Stimulated activated effector memory CD8-positive, alpha-beta T cell treated with anti-CD3 and anti-CD28 coated beads, Interleukin-12 subunit alpha, Interleukin-12 subunit beta, amount 100 ng/mL, for 72 hours (primary cell): Measurements from ENCODE around the gene HSD17B12.
A peak's percentile ranks its signal among the peaks of the same experiment; 100 is the strongest.

Source experiments
- ATAC-seq: fragments of 150-1000 bp; cut with Tn5 transposase; 2 replicates; pipeline ENCODE4 v1.10.0; 2021
- DNase-seq, 2 donors: peaks; one replicate each; pipeline ENCODE4 v3.0.0; 2021 to 2022; ENCODE audit warnings: low spot score in 2 of 2
- H3K27ac Mint-ChIP-seq: one replicate; pipeline ENCODE4 v1.8.0; 2022; ENCODE audit warnings: mild to moderate bottlenecking, mixed read lengths
- H3K36me3 Mint-ChIP-seq: one replicate; pipeline ENCODE4 v1.8.0; 2022; ENCODE audit warnings: mild to moderate bottlenecking, mixed read lengths
- H3K4me1 Mint-ChIP-seq: one replicate; pipeline ENCODE4 v1.8.0; 2022; ENCODE audit warnings: mixed read lengths
- H3K4me3 Mint-ChIP-seq: one replicate; pipeline ENCODE4 v1.8.0; 2022; ENCODE audit warnings: mild to moderate bottlenecking, mixed read lengths
- H3K9me3 Mint-ChIP-seq: one replicate; pipeline ENCODE4 v1.8.0; 2022; ENCODE audit warnings: mixed read lengths

Gene HSD17B12

DNA sequence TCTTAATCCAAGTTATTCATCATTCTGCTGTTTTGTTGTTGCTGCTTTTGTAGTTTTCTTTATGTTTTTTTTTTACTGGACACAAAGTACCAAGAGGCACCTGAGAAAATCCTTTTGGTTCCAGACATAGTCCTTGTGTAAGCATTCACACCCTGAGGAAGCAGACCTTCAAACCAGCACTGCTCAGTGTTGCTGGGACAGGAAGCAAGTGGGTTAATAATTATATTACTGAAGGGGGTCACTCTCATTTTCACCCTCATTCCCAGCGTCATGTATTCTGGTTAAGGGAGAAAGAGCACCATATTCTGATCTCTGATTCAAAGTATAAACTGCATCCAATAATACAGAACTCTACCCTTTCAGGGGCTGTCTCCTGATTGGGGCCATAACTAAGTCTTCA, 194.2 kb downstream of the HSD17B12 start:
- no peak overlapping the region for H3K4me3 Mint-ChIP-seq
- ATAC-seq (no peak), DNase-seq (no peak)
- no peaks in the 10 kb centered on the region for H3K9me3 Mint-ChIP-seq
- no peak overlapping the region for H3K27ac Mint-ChIP-seq
- peaks cover under 1% of the 10 kb centered on the region for H3K4me1 Mint-ChIP-seq
- H3K36me3 Mint-ChIP-seq = no peaks in the 10 kb centered on the region

DNA sequence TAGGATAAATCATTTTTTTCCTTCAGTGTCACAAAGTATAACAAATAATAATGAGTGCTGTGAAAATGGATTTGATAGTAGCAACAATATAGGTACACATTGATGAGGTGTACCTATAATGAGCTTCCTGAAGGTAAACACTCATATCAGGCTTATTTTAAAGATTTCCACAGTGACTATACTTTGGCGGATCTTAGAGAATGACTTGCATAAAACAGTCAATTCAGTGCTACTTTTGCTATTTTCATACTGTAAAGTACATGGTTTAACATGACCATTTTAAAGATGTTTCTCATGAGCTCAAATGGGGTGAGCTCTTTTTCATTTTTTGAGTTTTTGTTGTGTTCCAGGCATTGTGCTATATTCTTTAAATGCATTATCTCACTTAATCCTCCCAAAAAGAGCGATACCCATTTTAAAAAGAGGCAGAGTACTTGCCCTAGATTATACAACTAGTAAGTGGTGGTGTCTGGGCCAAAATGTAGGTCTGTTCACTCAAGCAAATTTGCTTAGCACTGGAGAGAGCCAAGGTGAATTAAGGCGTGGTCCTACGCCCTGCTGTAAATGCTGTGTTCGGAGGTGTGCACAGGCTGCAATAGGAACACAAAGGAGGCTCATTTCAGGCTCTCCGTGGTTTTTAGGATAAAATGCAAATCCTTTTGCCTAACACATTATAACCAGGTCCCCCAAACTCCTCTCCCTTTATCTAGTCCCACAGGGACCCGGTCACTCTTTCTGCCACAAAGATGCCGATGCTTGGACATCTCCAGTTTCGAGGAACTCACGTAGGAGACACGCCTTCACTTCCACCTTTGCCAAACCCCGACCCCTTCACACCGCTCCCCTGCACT, 199.5 kb downstream of the HSD17B12 start:
- Mint-ChIP-seq H3K27ac (peak overlapping the region; percentile 96), H3K9me3 (peaks cover 3% of the 10 kb centered on the region), H3K4me3 (peak overlapping the region; percentile 94), H3K36me3 (peaks cover 29% of the 10 kb centered on the region), H3K4me1 (peaks cover 19% of the 10 kb centered on the region)
- no peak for DNase-seq
- no peak for ATAC-seq

DNA sequence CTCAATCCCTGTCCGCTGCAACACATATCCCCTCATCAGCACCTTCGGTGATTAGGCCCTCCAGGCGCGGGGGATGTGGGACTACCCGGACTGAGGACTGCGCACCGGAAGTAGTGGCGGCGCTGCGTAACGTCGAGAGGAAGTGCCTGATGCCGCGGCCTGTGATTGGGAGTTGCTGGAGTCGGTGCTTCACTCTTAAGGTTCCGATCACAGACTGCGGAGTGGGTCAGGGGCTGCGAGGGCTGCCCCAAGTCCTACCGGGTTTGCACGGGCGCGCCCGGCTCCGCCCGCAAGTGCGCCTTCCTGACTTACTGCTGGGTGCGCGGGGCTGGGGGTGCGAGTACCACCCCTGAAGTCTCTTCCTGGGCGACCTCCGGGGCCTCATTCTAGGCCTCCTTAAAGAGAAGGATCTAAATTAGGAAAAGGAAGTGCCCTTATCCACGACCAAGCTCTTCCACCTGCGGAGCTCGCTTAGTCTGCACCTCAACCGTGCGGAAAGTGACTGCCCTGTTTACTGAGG, 200.2 kb downstream of the HSD17B12 start, which contains the start of gene ALKBH3:
Gene ALKBH3, plus strand, starts transcription at position 192 of the 520 bp plus-strand sequence. CDS start 1,822 bp downstream, outside the sequence.
- DNase-seq (peak; percentile 84 to 95), ATAC-seq (peak; percentile 100)
- peak within 1 kb of the TSS; percentile 94 for H3K4me3 Mint-ChIP-seq
- H3K27ac Mint-ChIP-seq = peak within 1 kb of the TSS; percentile 96
- H3K9me3 Mint-ChIP-seq = peaks cover 3% of the 10 kb centered on the region
- peaks cover 36% of the 10 kb centered on the region for H3K36me3 Mint-ChIP-seq
- peaks cover 19% of the 10 kb centered on the region for H3K4me1 Mint-ChIP-seq

DNA sequence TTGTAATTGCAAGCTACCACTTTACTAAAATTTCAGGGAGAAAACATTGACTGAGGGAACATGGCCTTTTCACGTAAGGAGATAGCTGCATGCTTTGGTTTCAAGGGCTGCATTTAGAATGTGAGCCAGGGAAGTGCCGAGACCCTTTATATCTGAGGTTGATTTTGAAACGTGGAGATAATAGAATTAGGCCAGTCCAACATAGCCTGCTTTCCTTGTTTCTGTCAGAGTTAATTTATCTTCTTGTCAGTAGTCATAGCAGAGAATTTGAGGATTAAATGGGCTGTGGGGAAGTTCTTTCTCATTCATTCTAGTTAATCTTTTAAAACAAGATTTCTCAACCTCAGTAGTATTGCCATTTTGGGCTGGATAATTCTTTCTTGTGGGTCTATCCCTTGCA, 212.3 kb downstream of the HSD17B12 start:
- no peak overlapping the region for H3K4me3 Mint-ChIP-seq
- ATAC-seq (no peak), DNase-seq (no peak)
- H3K9me3 Mint-ChIP-seq = no peaks in the 10 kb centered on the region
- H3K36me3 Mint-ChIP-seq = peaks cover 98% of the 10 kb centered on the region
- H3K4me1 Mint-ChIP-seq = peaks cover 6% of the 10 kb centered on the region
- H3K27ac Mint-ChIP-seq = no peak overlapping the region

DNA sequence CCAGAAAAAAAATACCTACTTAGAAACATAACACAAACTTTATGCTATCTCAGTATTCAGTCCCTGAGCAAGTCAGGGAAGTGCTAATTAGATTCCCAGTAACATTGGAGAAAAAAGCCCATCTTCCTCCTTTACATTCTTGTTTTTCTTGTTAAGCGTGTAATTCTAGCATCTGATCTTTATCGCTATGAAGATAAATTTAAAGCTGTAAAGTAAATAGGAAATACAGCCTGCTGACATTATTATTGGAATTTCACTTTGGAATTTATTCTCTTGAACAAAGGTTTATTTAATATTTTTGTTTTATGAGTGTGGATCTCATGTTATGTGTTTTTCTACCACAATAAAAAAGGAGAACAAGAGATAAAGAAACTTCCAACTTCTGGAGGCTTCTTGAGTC, 214.0 kb downstream of the HSD17B12 start:
- Mint-ChIP-seq H3K9me3 (no peaks in the 10 kb centered on the region), H3K36me3 (peaks cover 98% of the 10 kb centered on the region), H3K4me1 (peaks cover 11% of the 10 kb centered on the region), H3K27ac (no peak overlapping the region), H3K4me3 (no peak overlapping the region)
- ATAC-seq (no peak), DNase-seq (no peak)

DNA sequence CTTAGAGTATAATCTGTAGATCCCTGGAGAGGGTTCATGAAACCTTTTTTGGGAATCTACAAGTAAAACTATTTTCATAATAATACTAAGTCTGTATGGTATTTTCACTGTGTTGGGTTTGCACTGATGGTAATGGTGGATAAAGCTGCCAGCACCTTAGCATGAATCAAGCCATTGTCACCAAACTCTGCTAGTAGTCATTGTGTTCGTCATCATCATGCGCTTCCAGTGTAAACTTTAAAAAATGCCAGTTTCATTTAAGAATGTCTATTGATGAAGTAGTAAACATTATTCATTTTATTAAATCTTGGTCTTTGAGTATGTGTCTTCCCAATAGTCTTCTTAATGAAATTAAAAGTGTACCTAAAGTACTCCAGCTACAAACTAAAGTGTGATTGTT, 215.1 kb downstream of the HSD17B12 start:
- no peaks in the 10 kb centered on the region for H3K9me3 Mint-ChIP-seq
- H3K4me1 Mint-ChIP-seq = peaks cover 6% of the 10 kb centered on the region
- H3K4me3 Mint-ChIP-seq = no peak overlapping the region
- DNase-seq (no peak), ATAC-seq (no peak)
- no peak overlapping the region for H3K27ac Mint-ChIP-seq
- peaks cover 97% of the 10 kb centered on the region for H3K36me3 Mint-ChIP-seq

DNA sequence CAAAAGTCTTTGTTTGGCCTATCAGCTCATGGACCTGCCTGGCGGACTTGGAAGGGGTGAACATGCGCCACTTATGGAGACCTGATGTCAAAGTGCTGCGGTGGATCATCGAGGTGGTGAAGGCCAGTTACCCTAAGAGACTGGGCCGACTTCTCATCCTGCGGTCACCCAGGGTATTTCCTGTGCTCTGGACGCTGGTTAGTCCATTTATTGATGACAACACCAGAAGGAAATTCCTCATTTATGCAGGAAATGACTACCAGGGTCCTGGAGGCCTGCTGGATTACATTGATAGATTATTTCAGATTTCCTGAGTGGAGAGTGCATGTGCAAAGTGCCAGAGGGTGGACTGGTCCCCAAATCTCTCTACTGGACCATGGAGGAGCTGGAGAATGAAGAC, 218.0 kb downstream of the HSD17B12 start:
- Mint-ChIP-seq H3K27ac (no peak overlapping the region), H3K36me3 (peaks cover 91% of the 10 kb centered on the region), H3K9me3 (no peaks in the 10 kb centered on the region), H3K4me3 (no peak overlapping the region), H3K4me1 (peaks cover 6% of the 10 kb centered on the region)
- DNase-seq (no peak), ATAC-seq (no peak)

DNA sequence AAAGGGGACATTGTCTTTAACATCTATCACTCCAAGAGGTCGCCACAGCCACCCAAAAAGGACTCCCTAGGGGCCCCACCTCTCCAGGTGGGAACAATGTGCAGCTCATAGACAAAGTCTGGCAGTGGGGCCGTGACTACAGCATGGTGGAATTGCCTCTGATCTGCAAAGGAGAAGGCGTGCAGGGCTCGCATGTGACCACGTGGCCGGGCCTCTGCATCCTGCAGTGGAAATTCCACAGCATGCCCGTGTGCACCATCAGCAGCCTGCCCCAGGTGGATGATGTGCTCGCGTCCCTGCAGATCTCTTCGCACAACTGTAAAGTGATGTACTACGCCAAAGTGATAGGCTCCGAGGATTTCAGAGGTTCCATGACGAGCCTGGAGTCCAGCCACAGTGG, 218.6 kb downstream of the HSD17B12 start:
- Mint-ChIP-seq H3K4me3 (no peak overlapping the region), H3K4me1 (peaks cover 6% of the 10 kb centered on the region), H3K36me3 (peaks cover 91% of the 10 kb centered on the region), H3K9me3 (no peaks in the 10 kb centered on the region), H3K27ac (no peak overlapping the region)
- ATAC-seq = no peak
- no peak for DNase-seq

DNA sequence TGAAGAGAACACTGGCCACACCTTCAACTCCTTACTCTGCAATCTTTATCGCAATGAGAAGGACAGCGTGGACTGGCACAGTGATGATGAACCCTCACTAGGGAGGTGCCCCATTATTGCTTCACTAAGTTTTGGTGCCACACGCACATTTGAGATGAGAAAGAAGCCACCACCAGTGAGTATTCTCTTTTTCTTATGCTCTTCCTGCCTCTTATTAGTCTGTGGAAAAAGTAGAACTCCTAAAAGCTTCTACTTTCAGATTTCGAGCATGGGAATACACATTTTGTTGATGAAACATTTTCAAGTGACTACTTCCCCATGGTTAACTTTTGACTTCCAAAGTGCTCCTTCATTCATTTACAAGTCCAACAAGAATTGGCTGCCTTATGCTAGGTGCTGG, 221.0 kb downstream of the HSD17B12 start:
- peaks cover 84% of the 10 kb centered on the region for H3K36me3 Mint-ChIP-seq
- no peak overlapping the region for H3K4me3 Mint-ChIP-seq
- H3K9me3 Mint-ChIP-seq = no peaks in the 10 kb centered on the region
- ATAC-seq = no peak
- no peak overlapping the region for H3K27ac Mint-ChIP-seq
- peaks cover 6% of the 10 kb centered on the region for H3K4me1 Mint-ChIP-seq
- no peak for DNase-seq

DNA sequence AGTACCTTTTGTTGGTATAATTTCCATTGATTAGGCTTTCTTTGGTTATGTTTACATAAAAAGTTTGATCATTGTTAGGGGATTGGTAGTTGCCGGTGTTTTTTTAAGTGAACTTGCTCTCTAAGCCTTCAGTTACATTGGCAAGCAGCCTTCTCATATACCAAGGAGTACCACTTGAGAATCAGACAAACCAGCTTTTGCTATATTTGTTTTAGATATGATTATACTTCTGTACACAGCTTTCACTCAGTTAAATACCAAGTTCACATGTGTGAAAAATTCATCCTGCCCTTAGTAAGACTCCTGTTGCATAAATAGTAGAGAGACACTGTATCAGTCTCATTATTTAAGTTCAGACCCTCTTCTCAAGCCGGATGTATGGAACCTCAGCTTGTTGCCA, 222.5 kb downstream of the HSD17B12 start:
- Mint-ChIP-seq H3K9me3 (no peaks in the 10 kb centered on the region), H3K36me3 (peaks cover 77% of the 10 kb centered on the region), H3K4me3 (no peak overlapping the region), H3K4me1 (peaks cover 17% of the 10 kb centered on the region), H3K27ac (no peak overlapping the region)
- no peak for DNase-seq
- no peak for ATAC-seq

DNA sequence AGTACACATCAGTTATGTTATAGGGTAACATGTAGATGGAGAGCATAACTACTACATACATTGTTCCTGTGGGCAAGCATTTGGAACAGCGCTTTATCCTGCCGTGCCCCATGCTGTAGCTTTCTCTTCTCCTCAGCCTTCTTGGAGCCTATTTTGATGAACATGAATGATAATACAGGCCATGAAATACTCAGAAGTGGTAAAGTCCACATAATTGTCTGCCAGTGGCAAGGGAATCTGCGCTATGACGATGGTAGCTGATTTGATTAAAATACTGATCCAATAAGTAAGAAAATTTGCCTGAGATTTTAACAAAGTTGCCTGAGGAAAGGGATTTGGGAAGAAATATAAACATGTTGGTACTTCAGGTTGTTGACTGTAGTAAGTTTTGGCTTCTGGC, 223.4 kb downstream of the HSD17B12 start:
- no peaks in the 10 kb centered on the region for H3K9me3 Mint-ChIP-seq
- no peak overlapping the region for H3K27ac Mint-ChIP-seq
- H3K4me1 Mint-ChIP-seq = peaks cover 14% of the 10 kb centered on the region
- H3K36me3 Mint-ChIP-seq = peaks cover 77% of the 10 kb centered on the region
- no peak overlapping the region for H3K4me3 Mint-ChIP-seq
- ATAC-seq = no peak
- no peak for DNase-seq

DNA sequence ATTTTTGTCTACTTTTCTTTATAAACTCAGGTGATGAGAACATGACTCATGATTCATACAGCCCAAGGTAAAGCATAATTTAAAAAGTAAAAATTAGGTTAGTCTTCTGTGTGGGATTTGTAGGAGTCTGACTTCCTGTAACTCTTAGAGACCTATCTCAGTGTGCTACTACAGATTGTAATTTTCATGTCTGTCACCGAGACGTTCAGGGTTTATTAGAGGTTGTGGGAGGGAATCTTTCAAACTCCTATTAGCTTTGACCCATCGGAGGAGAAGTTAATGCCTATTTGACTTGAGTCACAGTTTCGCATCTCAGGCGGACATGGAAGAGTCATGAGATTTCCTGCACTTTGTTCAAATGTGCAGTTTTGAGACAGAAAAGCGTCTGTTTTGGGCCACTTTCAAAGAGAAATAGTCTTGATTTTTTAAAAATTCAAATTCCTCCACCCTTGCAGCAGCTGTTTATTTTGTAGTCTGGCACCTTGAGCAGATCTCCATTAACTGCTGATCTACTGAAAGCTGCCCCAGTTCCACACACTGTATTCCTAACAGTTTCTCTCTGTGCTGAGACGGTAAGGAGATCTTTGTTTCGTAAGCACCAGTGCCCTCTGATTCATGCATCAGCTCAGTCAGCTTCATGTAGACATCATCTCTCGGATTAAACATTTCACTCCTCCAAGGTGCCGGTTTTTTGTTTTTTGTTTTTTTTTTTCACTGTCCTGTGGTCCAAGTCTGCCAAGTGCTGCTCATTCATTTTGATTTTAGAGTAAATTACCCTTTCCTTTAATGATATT, 224.4 kb downstream of the HSD17B12 start:
- Mint-ChIP-seq H3K4me1 (peaks cover 17% of the 10 kb centered on the region), H3K36me3 (peaks cover 77% of the 10 kb centered on the region), H3K4me3 (no peak overlapping the region), H3K27ac (no peak overlapping the region), H3K9me3 (no peaks in the 10 kb centered on the region)
- DNase-seq (no peak), ATAC-seq (no peak)

DNA sequence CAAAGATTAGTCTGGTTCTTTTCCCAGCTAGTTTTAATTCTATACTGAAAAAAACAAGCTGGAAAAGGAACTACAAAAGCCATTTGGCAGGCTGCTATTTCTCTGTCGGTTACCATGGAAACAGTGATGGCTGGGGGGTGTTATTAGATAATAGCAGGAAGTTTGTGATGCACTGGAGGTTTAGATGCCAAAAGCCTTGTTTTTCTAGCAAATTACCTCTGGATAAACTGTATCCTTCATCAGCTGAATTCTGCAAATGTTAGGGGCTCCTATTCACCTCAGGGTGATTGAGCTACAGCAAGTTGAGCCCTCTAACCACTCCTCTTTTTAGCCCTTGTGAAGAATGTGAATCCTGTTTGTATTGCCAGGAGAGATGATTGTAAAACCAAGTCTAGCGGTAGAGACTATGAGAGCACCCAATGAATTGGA, 225.3 kb downstream of the HSD17B12 start:
- DNase-seq (no peak), ATAC-seq (no peak)
- Mint-ChIP-seq H3K9me3 (no peaks in the 10 kb centered on the region), H3K36me3 (peaks cover 74% of the 10 kb centered on the region), H3K27ac (no peak overlapping the region), H3K4me1 (peaks cover 18% of the 10 kb centered on the region), H3K4me3 (no peak overlapping the region)
